GM19043 (cell line): ENCODE measurements around the gene RANBP10.
"Not testable (repeated sequence)": the region's sequence is repeated elsewhere in the genome, so short reads cannot be mapped to it uniquely, and the experiment has no call there.

Source experiments
- ATAC-seq: cut with Tn5 transposase; IDR thresholded peaks from one replicate; pipeline ENCODE4 v1.9.1; 2021; ENCODE audit warnings: low read depth; ENCODE audit not compliant: unreplicated experiment

The RANBP10 gene

GRCh38 chr16:67806428-67807147 lies at the start of gene RANBP10, which contains the start of gene TSNAXIP1:
TSS of gene RANBP10 (minus strand) at chr16:67806560. CDS start at chr16:67806536, 24 bp downstream.
TSS of gene TSNAXIP1 (plus strand) at chr16:67806889. CDS start at chr16:67807150, 261 bp downstream.
- peak; percentile 94 for ATAC-seq

- ATAC-seq = no peak
Measured at GRCh38 chr16:67855789-67856188, 49.4 kb upstream of the RANBP10 start.

GRCh38 chr16:67853670-67854069 lies 47.3 kb upstream of the RANBP10 start:
- no peak for ATAC-seq

GRCh38 chr16:67848118-67848517 lies 41.8 kb upstream of the RANBP10 start:
- no peak for ATAC-seq

- peak; percentile 31 for ATAC-seq
Measured at GRCh38 chr16:67847064-67847861, 40.9 kb upstream of the RANBP10 start, which contains the start of gene CENPT. TSS of gene CENPT (minus strand) at chr16:67847693. CDS start at chr16:67833859, 13,834 bp downstream.

- ATAC-seq = peak; percentile 54
Measured at GRCh38 chr16:67846320-67847063, 40.1 kb upstream of the RANBP10 start, which contains the start of gene NUTF2. TSS of gene NUTF2 (plus strand) at chr16:67846933. CDS start at chr16:67865131, 18,198 bp downstream.

GRCh38 chr16:67846063-67846319 lies 39.6 kb upstream of the RANBP10 start:
- no peak for ATAC-seq

GRCh38 chr16:67845291-67846062 lies 39.1 kb upstream of the RANBP10 start:
- ATAC-seq = no peak

- ATAC-seq = no peak
Measured at GRCh38 chr16:67844497-67844896, 38.1 kb upstream of the RANBP10 start.

GRCh38 chr16:67843343-67843765 lies 37.0 kb upstream of the RANBP10 start:
- no peak for ATAC-seq

- ATAC-seq = peak; percentile 2
Measured at GRCh38 chr16:67842509-67843342, 36.4 kb upstream of the RANBP10 start.

- ATAC-seq = peak; percentile 42
Measured at GRCh38 chr16:67841816-67842508, 35.6 kb upstream of the RANBP10 start, which contains the start of gene THAP11. TSS of gene THAP11 (plus strand) at chr16:67842320. CDS start at chr16:67842555, 235 bp downstream.

GRCh38 chr16:67841198-67841815 lies 34.9 kb upstream of the RANBP10 start:
- ATAC-seq = no peak

- no peak for ATAC-seq
Measured at GRCh38 chr16:67837811-67838210, 31.5 kb upstream of the RANBP10 start.

GRCh38 chr16:67837190-67837589 lies 30.8 kb upstream of the RANBP10 start:
- ATAC-seq = not testable (repeated sequence)

GRCh38 chr16:67834242-67834614 lies 27.9 kb upstream of the RANBP10 start:
- ATAC-seq = no peak

- peak; percentile 99 for ATAC-seq
Measured at GRCh38 chr16:67833415-67834241, 27.3 kb upstream of the RANBP10 start.
